AG09319 (cell line): ENCODE data around the gene BRSK2.
"Not testable (repeated sequence)": the region's sequence is repeated elsewhere in the genome, so short reads cannot be mapped to it uniquely, and the experiment has no call there.

Experiments used
- DNase-seq: peaks from one replicate; pipeline ENCODE4 v3.0.0-alpha.2; 2010; ENCODE audit warnings: low read depth; ENCODE audit errors: extremely low read depth
- TF ChIP-seq, protein P1 (sequence below): IDR thresholded peaks from 2 replicates; pipeline ENCODE4 v1.5.1; 2011; ENCODE audit warnings: low read depth, mild to moderate bottlenecking, inconsistent platforms, low read length, moderate library complexity

Gene BRSK2

DNA sequence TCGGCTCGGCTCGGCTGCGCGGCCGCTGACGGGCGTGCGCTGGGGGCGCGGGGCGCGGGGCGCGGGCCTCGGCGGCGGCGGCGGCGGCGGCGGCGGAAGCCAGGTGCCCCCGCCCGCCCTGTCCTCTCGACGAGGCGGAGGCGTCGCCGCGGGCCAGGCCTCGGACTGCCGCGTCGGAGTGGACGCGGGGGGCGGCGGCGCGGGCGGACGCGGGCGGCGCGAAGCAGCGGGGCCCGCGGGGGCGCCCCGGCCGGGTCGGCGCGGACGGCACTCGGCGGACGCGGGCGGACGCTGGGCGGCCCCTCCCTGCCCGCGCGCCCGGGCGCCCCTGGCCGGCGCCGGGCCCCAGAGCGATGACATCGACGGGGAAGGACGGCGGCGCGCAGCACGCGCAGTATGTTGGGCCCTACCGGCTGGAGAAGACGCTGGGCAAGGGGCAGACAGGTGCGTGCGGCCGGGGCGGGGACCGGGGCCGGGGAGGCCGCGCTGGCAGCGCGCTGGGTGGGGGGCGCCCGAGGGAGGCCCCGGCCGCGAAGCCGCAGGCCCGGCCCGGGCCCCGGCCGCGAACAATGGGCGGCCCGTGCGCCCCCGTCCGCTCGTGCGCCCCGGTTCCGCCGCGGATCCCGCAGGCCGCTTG, at the start of gene BRSK2:
Gene BRSK2, plus strand, starts transcription at position 3 of the 637 bp plus-strand sequence. Its CDS starts 351 bp downstream, at position 354.
- no peak for DNase-seq

DNA sequence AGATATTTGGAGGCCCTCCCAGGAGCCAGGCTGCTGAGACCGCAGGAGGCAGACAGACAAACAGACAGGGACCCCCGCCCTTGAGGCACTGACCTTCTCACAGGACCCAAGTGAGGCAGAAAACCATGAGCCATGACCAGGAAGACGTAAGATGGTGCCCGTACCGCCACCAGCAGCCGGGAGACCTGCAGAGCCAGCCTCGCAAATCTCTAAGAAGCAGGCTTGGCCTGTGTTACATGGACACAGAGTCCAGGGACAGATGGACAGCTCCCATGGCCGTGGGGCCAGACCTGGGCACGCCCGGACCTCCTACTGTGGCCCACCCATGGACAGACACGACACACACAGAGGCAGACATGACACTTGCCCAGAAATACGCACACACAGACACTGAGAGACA, 49.6 kb upstream of the BRSK2 start:
- TF ChIP-seq, protein P1, sequence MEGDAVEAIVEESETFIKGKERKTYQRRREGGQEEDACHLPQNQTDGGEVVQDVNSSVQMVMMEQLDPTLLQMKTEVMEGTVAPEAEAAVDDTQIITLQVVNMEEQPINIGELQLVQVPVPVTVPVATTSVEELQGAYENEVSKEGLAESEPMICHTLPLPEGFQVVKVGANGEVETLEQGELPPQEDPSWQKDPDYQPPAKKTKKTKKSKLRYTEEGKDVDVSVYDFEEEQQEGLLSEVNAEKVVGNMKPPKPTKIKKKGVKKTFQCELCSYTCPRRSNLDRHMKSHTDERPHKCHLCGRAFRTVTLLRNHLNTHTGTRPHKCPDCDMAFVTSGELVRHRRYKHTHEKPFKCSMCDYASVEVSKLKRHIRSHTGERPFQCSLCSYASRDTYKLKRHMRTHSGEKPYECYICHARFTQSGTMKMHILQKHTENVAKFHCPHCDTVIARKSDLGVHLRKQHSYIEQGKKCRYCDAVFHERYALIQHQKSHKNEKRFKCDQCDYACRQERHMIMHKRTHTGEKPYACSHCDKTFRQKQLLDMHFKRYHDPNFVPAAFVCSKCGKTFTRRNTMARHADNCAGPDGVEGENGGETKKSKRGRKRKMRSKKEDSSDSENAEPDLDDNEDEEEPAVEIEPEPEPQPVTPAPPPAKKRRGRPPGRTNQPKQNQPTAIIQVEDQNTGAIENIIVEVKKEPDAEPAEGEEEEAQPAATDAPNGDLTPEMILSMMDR = no peak
- DNase-seq = no peak

More for the DNA sequence above, at the start of gene BRSK2:
- TF ChIP-seq, protein P1 = no peak

DNA sequence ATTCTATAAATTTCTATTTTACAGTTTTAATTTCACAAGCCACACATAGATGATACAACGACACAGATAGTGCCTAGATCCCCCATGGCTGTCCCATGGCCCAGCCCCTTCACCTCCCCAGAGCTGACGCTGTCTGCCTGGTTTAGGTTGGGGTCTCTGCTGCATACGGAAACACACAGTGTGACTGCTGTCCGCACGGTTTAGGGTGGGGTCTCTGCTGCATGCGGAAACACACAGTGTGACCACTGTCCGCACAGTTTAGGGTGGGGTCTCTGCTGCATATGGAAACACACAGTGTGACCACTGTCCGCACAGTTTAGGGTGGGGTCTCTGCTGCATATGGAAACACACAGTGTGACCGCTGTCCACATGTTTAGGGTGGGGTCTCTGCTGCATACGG, 48.5 kb upstream of the BRSK2 start:
- not testable (repeated sequence) for DNase-seq

GRCh38 chr11:1341928-1342524, 47.7 kb upstream of the BRSK2 start:
- no peak for DNase-seq
- TF ChIP-seq, protein P1 = no peak

GRCh38 chr11:1342946-1343345, 46.8 kb upstream of the BRSK2 start:
- TF ChIP-seq, protein P1 = no peak
- DNase-seq = no peak

DNA sequence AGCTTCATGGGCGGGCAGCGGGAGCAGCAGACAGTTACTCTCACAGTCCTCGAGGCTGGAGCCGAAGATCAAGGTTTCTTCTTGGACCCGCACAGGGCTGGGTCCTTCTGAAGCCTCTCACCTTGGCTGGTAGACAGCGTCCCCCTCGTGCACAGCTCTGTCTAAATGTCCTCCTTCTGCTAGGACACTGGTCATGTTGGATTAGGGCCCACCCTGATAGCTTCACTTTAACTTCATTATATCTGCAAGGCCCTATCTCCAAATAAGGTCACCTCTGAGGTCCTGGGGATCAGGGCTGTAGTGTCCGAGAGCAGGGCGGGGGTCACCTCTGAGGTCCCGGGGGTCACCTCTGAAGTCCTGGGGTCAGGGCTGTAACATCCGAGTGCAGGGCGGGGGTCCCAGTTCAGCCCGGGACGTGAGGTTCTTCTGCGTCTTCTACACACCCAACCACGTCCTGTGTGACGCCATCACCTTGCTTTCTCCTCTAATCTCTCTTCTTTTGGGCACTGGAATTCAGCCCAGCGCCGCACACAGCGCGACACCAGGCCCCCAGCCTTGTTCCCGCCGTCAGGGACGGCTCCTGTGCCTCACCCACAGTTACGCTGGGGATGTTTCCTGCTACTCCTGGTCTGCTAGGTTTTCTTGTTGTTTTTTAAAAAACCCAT, 46.2 kb upstream of the BRSK2 start:
- TF ChIP-seq, protein P1 = no peak
- no peak for DNase-seq

GRCh38 chr11:1344056-1344635, 45.6 kb upstream of the BRSK2 start:
- TF ChIP-seq, protein P1 = no peak
- DNase-seq = no peak
